Mammary epithelial cell (primary cell): ENCODE data around the gene SUSD2.

Experiments used
- EZH2 ChIP-seq: IDR thresholded peaks from 2 replicates; pipeline ENCODE4 v1.6.1; 2012; ENCODE audit warnings: low read length, inconsistent platforms, borderline replicate concordance
- TF ChIP-seq, protein P1 (sequence below), 2 donors: IDR thresholded peaks in 1 of 2; conservative IDR thresholded peaks in 1 of 2; 2 replicates each; pipeline ENCODE4 v1.5.1; 2011 to 2012; ENCODE audit warnings: inconsistent platforms in 2 of 2, low read length in 2 of 2, mild to moderate bottlenecking in 2 of 2, control low read depth in 1 of 2, low read depth in 1 of 2; ENCODE audit not compliant: insufficient read depth in 1 of 2; ENCODE audit errors: extremely low read depth in 1 of 2

- TF ChIP-seq, protein P1, sequence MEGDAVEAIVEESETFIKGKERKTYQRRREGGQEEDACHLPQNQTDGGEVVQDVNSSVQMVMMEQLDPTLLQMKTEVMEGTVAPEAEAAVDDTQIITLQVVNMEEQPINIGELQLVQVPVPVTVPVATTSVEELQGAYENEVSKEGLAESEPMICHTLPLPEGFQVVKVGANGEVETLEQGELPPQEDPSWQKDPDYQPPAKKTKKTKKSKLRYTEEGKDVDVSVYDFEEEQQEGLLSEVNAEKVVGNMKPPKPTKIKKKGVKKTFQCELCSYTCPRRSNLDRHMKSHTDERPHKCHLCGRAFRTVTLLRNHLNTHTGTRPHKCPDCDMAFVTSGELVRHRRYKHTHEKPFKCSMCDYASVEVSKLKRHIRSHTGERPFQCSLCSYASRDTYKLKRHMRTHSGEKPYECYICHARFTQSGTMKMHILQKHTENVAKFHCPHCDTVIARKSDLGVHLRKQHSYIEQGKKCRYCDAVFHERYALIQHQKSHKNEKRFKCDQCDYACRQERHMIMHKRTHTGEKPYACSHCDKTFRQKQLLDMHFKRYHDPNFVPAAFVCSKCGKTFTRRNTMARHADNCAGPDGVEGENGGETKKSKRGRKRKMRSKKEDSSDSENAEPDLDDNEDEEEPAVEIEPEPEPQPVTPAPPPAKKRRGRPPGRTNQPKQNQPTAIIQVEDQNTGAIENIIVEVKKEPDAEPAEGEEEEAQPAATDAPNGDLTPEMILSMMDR (conservative IDR thresholded peaks at IDR 0.05 in 1 of 2, IDR thresholded peaks at IDR 0.05 in 1 of 2; ENCODE audit: extremely low read depth in 1 of 2, insufficient read depth in 1 of 2, low read depth in 1 of 2, low read length in 2 of 2), result no peak
- TF ChIP-seq EZH2, result no peak
These were observed 1.6 kb upstream of the SUSD2 start for GRCh38 chr22:24179478-24180210.
